Sigmoid colon (tissue), 3 donors: ENCODE data around the gene SH2D6.

Experiments used
- POLR2A ChIP-seq, 2 donors: fragments of 450-650 bp; IDR thresholded peaks; one replicate each; pipeline ENCODE4 v1.6.1; 2016; ENCODE audit warnings: antibody characterized with exemption in 2 of 2, mild to moderate bottlenecking in 2 of 2, moderate library complexity in 2 of 2
- TF ChIP-seq, protein P1 (sequence below), 4 experiments: fragments of 450-650 bp in 3 of 4; fragments of 200-600 bp in 1 of 4; IDR thresholded peaks; one replicate each; pipeline ENCODE4 v1.5.1; 2016 to 2019; ENCODE audit warnings: antibody characterized with exemption in 4 of 4, mild to moderate bottlenecking in 3 of 4, moderate library complexity in 2 of 4

GRCh38 chr2:85415980-85416650 lies 2.4 kb upstream of the SH2D6 start:
- TF ChIP-seq, protein P1, sequence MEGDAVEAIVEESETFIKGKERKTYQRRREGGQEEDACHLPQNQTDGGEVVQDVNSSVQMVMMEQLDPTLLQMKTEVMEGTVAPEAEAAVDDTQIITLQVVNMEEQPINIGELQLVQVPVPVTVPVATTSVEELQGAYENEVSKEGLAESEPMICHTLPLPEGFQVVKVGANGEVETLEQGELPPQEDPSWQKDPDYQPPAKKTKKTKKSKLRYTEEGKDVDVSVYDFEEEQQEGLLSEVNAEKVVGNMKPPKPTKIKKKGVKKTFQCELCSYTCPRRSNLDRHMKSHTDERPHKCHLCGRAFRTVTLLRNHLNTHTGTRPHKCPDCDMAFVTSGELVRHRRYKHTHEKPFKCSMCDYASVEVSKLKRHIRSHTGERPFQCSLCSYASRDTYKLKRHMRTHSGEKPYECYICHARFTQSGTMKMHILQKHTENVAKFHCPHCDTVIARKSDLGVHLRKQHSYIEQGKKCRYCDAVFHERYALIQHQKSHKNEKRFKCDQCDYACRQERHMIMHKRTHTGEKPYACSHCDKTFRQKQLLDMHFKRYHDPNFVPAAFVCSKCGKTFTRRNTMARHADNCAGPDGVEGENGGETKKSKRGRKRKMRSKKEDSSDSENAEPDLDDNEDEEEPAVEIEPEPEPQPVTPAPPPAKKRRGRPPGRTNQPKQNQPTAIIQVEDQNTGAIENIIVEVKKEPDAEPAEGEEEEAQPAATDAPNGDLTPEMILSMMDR (IDR thresholded peaks at IDR 0.05) = no peak
- no peak for TF ChIP-seq POLR2A (IDR thresholded peaks at IDR 0.05)
